Measurements from ENCODE around the gene SLC35D1.

Gene SLC35D1

GRCh38 chr1:67094191-67094590, 40.2 kb upstream of the SLC35D1 start:
- no peak for TF ChIP-seq POLR2AphosphoS5 (IDR thresholded peaks at IDR 0.05; ENCODE audit: low read depth, low read length)
- no peak for TF ChIP-seq TAF1 (IDR thresholded peaks at IDR 0.05; ENCODE audit: borderline replicate concordance, insufficient read depth, low read length)
- TF ChIP-seq SIN3A (IDR thresholded peaks at IDR 0.05; ENCODE audit: borderline replicate concordance, insufficient read depth, low read length) = no peak
- TF ChIP-seq, protein P1, sequence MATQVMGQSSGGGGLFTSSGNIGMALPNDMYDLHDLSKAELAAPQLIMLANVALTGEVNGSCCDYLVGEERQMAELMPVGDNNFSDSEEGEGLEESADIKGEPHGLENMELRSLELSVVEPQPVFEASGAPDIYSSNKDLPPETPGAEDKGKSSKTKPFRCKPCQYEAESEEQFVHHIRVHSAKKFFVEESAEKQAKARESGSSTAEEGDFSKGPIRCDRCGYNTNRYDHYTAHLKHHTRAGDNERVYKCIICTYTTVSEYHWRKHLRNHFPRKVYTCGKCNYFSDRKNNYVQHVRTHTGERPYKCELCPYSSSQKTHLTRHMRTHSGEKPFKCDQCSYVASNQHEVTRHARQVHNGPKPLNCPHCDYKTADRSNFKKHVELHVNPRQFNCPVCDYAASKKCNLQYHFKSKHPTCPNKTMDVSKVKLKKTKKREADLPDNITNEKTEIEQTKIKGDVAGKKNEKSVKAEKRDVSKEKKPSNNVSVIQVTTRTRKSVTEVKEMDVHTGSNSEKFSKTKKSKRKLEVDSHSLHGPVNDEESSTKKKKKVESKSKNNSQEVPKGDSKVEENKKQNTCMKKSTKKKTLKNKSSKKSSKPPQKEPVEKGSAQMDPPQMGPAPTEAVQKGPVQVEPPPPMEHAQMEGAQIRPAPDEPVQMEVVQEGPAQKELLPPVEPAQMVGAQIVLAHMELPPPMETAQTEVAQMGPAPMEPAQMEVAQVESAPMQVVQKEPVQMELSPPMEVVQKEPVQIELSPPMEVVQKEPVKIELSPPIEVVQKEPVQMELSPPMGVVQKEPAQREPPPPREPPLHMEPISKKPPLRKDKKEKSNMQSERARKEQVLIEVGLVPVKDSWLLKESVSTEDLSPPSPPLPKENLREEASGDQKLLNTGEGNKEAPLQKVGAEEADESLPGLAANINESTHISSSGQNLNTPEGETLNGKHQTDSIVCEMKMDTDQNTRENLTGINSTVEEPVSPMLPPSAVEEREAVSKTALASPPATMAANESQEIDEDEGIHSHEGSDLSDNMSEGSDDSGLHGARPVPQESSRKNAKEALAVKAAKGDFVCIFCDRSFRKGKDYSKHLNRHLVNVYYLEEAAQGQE (IDR thresholded peaks at IDR 0.05; ENCODE audit: insufficient read depth in 1 of 2, low read depth in 2 of 2, low read length in 2 of 2) = no peak
- TF ChIP-seq FOXP2 (optimal IDR thresholded peaks at IDR 0.05; ENCODE audit: borderline replicate concordance, extremely low read depth, extremely low read length, insufficient read depth) = no peak

DNA sequence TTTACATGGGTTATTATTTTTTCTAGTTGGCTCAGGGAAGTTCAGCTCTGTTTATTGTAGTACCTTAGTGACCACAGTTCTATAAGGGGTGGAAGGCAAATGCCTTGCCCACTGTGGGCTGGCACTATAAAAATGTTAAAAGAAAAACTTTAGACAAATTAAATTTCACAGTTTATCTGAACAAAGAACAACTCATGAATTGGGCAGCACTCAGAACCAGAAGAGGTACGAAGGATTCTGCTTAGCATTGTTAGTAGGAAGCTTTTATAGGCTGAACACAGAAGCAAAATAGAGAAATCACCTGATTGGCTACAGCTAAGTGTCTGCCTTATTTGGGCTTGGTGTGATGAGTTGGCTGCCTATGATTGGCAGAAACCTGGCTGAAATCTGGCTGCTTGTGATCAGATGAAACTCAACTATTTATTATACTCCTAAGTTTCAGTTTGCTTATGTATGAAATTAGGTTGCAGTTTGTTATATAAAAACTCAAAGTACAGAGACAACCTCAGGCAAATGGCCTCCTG, 35.8 kb upstream of the SLC35D1 start:
- TF ChIP-seq TAF1 (IDR thresholded peaks at IDR 0.05; ENCODE audit: borderline replicate concordance, insufficient read depth, low read length) (no peak), FOXP2 (optimal IDR thresholded peaks at IDR 0.05; ENCODE audit: borderline replicate concordance, extremely low read depth, extremely low read length, insufficient read depth) (no peak), SIN3A (IDR thresholded peaks at IDR 0.05; ENCODE audit: borderline replicate concordance, insufficient read depth, low read length) (no peak), POLR2AphosphoS5 (IDR thresholded peaks at IDR 0.05; ENCODE audit: low read depth, low read length) (no peak)
- TF ChIP-seq, protein P1 (IDR thresholded peaks at IDR 0.05; ENCODE audit: insufficient read depth in 1 of 2, low read depth in 2 of 2, low read length in 2 of 2) = no peak

- TF ChIP-seq FOXP2 (optimal IDR thresholded peaks at IDR 0.05; ENCODE audit: borderline replicate concordance, extremely low read depth, extremely low read length, insufficient read depth) = no peak
These were observed 34.5 kb upstream of the SLC35D1 start for GRCh38 chr1:67088440-67088839.

DNA sequence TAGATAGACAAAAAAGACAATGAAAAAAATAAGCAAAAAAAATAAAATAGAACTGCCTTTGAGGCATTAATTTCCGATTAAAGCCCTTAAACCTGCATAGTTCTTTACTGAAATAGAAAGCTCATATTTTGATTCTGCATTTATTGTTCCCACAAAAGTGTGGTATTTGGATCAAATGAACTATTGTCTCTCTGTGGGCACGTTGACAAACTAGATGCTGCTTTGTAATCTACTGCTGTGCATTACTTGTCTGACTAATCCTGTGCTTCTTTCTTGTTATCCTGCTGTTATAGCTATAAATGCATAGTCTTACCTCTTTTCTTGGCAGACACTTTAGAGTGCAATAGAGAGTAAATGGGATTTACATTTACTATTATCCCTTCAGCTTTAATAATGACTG, 31.4 kb upstream of the SLC35D1 start:
- TF ChIP-seq TAF1 (IDR thresholded peaks at IDR 0.05; ENCODE audit: borderline replicate concordance, insufficient read depth, low read length) (no peak), FOXP2 (optimal IDR thresholded peaks at IDR 0.05; ENCODE audit: borderline replicate concordance, extremely low read depth, extremely low read length, insufficient read depth) (no peak), POLR2AphosphoS5 (IDR thresholded peaks at IDR 0.05; ENCODE audit: low read depth, low read length) (no peak), SIN3A (IDR thresholded peaks at IDR 0.05; ENCODE audit: borderline replicate concordance, insufficient read depth, low read length) (no peak)
- TF ChIP-seq, protein P1 (IDR thresholded peaks at IDR 0.05; ENCODE audit: insufficient read depth in 1 of 2, low read depth in 2 of 2, low read length in 2 of 2) = no peak

DNA sequence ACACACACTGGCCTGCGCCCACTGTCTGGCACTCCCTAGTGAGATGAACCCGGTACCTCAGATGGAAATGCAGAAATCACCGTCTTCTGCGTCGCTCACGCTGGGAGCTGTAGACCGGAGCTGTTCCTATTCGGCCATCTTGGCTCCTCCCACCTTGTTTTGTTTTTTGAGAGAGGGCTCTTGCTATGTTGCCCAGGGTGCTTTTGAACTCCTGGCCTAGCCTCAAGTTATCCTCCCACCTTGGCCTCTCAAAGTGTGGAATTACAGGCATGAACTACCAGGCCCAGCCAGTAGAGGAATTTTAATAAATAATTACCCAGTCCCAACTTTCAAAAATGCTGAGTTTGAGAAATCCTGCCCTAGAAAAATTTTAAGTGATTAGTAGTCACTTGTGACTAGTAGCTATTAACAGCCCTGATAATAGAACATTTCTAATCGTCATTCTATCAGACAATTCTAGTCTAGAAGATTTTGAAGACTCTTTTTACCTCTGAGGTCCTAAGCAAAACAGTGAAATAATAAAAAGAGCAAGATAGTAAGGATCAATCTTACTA, 30.9 kb upstream of the SLC35D1 start:
- TF ChIP-seq POLR2AphosphoS5 (IDR thresholded peaks at IDR 0.05; ENCODE audit: low read depth, low read length) (no peak), FOXP2 (optimal IDR thresholded peaks at IDR 0.05; ENCODE audit: borderline replicate concordance, extremely low read depth, extremely low read length, insufficient read depth) (no peak), TAF1 (IDR thresholded peaks at IDR 0.05; ENCODE audit: borderline replicate concordance, insufficient read depth, low read length) (no peak), SIN3A (IDR thresholded peaks at IDR 0.05; ENCODE audit: borderline replicate concordance, insufficient read depth, low read length) (no peak)
- TF ChIP-seq, protein P1 (IDR thresholded peaks at IDR 0.05; ENCODE audit: insufficient read depth in 1 of 2, low read depth in 2 of 2, low read length in 2 of 2) = no peak

All from PFSK-1 (cell line).